DMS53 (cell line): ENCODE results near the gene PAFAH1B1.
"Not testable (repeated sequence)": the region's sequence is repeated elsewhere in the genome, so short reads cannot be mapped to it uniquely, and the experiment has no call there.

ENCODE experiments used
- DNase-seq: peaks from one replicate; lab custom pipeline; 2025; lab: John Stamatoyannopoulos, UW

The PAFAH1B1 gene

DNA sequence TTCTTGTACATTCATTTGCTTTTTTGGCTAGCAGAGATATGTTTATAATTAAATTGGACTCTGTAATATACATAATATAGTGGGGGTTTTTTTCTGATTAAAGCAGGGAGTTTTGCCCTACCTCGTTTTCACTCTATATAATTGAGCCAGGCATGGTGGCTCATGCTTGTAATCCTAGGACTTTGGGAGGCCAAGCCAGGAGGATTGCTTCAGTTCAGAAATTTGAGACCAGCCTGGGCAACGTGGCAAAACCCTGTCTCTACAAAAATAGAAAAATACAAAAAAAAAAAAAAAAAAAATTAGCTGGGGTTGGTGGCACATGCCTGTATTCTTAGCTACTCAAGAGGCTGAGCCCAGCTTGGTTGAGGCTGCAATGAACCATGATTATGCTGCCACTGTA lies 42.2 kb downstream of the PAFAH1B1 start:
- no peak for DNase-seq

DNA sequence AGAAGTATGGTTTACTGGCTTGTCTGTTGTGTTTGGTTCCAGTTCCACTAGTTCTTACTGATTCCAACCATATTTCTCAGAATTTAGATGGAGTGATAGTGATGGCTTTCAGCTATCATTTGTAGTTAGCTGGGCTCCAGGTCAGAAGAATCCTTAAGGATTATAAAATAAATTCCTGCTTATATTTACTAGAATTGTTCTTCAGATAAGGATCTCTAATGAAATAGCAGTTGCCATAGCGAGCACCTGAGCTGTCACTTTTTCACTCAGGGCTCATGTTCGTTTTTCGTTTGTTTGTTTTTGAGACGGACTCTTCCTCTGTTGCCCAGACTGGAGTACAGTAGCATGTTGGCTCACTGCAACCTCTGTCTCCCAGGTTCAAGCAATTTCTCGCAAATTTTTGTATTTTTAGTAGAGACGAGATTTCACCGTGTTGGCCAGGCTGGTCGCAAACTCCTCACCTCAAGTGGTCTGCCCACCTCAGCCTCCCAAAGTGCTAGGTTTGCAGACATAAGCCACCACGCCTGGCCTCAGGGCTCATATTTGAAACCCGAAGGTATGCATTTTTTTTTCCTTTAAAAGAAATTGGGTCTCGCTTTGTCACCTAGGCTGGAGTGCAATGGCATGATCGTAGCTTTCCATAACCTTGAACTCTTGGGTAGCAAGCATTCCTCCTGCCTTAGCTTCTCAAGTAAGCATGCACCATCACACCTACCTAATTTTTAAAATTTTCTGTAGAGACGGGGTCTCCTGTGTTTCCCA lies 42.9 kb downstream of the PAFAH1B1 start:
- DNase-seq = no peak

DNA sequence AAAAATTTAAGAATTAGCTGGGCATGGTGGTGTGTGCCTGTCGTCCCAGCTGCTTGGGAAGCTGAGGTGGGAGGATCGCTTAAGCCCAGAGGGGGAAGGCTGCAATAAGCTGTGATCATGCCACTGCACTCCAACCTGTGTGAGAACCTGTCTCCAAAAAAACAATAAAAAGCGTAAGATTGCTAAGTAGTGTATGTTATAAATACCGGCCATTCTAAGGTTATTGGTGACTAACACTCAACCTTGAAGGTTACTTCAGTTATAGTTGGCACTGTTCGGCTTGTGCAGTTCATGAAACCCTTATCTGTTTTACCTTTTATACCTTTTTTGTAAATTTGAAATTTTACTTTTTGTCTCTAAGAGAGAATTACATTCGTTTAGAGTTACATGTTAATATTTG lies 44.0 kb downstream of the PAFAH1B1 start:
- no peak for DNase-seq

DNA sequence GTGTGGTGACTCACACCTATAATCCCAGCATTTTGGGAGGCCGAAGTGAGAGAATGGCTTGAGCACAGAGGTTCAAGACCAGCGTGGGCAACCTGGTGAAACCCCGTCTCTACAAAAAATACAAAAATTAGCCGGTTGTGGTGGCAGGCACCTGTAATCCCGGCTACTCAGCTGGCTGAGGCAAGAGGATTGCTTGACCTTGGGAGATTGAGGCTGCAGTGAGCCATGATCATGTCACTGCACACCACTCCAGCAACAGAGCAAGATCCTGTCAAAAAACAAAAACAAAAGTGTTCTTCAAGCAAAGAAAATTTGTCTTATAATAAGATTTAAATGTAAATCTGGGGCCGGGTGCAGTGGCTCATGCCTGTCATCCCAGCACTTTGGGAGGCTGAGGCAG lies 51.5 kb downstream of the PAFAH1B1 start:
- DNase-seq = no peak

DNA sequence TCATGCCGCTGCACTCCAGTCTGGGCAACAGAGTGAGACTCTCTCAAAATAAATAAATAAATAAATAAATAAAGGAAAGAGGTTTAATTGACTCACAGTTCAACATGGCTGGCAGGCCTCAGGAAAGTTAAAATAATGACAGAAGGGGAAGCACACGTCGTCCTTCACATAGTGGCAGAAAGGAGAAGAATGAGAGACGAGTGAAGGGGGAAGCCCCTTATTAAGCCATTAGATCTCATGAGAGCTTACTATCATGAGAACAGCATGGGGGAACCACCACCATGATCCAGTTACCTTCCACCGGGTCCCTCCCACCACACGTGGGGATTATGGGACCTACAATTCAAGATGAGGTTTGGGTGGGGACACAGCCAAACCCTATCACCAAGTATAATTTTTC lies 54.5 kb downstream of the PAFAH1B1 start:
- no peak for DNase-seq

DNA sequence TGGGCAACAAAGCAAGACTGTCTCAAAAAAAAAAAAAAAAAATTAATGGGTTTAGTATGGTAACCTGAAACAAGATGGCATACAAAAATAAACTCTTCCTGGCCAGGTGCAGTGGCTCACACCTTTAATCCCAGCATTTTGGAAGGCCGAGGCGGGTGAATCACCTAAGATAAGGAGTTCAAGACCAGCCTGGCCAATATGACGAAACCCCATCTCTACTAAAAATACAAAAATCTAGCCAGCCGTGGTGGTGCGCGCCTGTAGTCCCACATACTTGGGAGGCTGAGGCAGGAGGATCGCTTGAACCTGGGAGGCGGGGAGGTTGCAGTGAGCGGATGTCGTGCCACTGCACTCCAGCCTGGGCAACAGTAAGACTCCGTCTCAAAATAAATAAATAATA lies 55.7 kb downstream of the PAFAH1B1 start:
- DNase-seq = no peak

DNA sequence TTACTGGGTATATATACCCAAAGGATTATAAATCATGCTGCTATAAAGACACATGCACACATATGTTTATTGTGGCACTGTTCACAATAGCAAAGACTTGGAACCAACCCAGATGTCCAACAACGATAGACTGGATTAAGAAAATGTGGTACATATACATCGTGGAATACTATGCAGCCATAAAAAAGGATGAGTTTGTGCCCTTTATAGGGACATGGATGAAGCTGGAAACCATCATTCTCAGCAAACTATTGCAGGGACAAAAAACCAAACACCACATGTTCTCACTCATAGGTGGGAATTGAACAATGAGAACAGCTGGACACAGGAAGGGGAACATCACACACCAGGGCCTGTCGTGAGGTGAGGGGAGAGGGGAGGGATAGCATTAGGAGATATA lies 59.5 kb downstream of the PAFAH1B1 start:
- not testable (repeated sequence) for DNase-seq

DNA sequence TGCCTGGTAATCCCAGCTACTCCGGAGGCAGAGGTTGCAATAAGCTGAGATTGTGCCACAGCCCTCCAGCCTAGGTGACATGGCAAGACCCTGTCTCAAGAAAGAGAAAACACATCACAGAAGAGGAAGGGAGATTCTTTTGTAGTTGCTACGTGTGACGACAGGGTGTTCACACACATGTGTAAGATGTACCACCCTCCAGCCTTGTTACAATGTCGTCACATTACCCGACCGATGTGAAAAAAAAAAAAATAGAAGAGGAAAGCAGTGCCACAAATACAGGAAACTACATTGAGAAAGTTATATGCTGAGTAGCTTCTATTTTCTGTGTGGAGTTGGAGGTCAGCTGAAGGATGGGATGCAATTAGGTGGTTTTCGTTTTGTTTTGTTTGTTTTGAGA lies 62.1 kb downstream of the PAFAH1B1 start:
- DNase-seq = no peak

DNA sequence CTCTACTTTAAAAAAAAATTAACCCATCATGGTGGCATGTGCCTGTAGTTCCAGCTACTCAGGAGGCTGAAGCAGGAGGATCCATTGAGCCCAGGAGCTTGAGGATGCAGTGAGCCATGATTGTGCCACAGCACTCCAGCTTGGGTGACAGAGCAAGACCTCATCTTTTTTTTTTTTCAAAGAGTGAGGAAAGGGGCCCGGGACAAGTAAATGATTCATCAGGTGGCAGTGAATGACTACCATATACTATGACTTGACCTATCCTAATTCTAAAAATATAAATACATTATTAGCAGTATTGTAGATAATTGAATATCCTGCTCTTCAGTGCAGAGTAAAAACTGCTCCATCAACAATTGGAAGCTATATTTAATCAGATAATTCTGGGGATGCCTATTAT lies 62.8 kb downstream of the PAFAH1B1 start:
- DNase-seq = no peak

DNA sequence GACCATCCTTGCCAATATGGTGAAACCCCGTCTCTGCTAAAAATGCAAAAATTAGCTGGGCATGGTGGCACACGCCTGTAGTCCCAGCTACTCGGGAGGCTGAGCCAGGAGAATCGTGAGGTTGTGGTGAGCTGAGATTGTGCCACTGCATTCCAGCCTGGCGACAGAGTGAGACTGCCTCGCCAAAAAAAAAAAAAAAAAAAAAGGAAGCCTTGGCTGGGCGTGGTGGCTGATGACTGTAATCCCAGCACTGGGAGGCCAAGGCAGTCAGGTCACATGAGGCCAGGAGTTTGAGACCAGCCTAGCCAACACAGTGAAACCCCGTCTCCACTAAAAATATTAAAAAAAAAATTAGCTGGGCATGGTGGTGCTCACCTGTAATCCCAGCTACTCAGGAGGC lies 65.9 kb downstream of the PAFAH1B1 start:
- not testable (repeated sequence) for DNase-seq

DNA sequence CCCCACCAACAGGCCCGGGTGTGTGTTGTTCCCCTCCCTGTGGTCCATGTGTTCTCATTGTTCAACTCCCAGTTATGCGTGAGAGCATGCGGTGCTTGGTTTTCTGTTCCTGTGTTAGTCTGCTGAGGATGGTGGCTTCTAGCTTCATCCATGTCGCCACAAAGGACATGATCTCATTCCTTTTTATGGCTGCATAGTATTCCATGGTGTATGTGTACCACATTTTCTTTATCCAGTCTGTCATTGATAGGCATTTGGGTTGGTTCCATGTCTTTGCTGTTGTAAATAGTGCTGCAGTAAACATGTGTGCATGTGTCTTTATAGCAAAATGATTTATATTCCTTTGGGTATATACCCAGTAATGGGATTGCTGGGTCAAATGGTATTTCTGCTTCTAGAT lies 67.0 kb downstream of the PAFAH1B1 start:
- DNase-seq = not testable (repeated sequence)

DNA sequence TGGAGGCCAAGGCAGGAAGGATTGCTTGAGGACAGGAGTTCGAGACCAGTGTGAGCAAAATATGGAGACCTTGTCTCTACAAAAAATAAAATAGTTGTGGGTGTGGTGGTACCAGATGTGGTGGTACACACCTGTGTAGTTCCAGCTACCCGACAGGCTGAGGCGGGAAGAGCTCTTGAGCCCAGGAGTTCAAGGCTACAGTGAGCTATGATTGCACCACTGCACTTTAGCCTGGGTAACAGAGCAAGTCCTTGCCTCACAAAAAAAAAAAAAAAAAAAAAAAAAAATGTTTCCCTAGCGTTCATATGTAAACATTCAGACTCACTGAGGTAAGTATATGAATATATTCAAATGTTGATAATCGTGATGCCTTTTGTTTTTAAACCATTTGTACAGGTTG lies 78.6 kb downstream of the PAFAH1B1 start:
- no peak for DNase-seq

DNA sequence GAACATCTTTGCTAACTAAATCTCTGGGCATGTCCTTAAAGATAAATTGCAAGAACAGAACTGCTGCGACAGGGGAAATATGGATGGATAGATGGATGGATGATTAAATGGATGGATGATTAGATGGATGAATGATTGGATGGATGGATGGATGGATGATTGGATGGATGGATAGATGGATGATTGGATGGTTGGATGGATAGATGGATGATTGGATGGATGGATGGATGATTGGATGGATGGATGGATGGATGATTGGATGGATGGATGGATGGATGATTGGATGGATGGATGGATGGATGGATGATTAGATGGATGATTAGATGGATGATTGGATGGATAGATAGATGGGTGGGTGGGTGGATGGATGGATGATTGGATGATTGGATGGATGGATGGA lies 85.8 kb downstream of the PAFAH1B1 start:
- not testable (repeated sequence) for DNase-seq

DNA sequence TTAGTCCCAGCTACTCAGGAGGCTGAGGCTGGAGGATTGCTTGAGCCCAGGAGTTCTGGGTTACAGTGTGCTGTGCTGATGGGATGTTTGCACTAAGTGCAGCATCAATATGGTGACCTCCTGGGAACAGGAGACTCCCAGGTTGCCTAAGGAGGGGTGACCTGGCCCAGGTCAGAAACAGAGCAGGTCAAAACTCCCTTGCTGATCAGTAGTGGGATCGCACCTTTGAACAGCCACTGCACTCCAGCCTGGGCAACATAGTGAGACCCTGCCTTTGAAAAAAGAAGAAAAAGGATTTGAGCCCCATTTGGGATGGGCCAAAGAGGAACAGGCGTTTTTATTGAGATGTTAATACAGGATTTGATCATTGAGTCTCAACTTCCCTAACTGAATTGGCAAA lies 87.5 kb downstream of the PAFAH1B1 start:
- no peak for DNase-seq

DNA sequence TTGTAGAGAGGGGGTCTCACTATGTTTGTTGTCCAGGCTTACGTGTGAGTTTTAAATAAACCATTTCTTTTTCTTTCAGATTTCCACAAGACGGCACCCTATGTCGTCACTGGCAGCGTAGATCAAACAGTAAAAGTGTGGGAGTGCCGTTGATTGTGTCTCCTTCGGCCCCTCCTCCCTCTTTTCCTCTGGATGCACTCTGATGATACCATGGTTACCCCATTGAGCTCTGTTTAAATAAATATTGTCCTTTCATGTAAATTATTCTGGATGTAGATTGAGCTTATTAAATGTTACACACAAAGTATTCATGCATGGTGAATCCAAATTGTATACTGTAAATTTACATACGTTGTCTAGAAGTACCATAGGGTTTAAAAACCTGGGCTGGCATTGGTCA lies 88.2 kb downstream of the PAFAH1B1 start:
- no peak for DNase-seq

DNA sequence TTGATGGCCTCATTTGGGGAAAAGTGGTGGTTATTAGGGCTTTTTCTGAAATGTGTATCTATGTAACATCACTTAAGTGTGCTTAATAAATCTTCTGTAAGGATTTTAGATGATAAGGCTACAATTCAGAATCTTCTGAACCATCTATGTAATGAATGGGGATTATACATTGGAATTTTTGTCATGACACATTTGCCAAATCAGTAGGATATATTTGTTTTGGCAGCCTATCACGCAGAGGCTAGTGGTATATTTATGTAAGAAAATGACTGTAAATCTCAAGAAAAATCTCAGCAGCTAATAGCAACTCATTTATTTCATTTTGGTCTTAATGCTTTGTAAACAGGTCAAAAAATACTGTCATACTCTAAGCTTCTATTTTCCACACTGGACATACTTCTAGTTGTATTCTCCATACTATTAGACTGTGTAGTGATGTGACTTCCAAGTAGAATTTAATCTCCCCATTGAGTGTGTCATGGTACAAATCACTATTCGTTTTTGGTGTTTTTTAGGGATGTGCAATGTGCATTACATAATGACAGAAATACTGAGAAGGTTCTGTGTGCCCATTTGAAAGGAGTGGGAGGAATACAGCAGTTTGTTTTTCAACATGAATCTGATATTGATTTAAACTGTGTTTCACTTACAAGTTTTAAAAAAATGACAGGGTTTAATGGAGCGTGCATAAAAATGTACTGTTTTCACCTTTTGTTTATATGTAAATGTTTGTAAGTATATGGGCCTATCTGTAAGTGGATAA lies 88.9 kb downstream of the PAFAH1B1 start:
- no peak for DNase-seq

DNA sequence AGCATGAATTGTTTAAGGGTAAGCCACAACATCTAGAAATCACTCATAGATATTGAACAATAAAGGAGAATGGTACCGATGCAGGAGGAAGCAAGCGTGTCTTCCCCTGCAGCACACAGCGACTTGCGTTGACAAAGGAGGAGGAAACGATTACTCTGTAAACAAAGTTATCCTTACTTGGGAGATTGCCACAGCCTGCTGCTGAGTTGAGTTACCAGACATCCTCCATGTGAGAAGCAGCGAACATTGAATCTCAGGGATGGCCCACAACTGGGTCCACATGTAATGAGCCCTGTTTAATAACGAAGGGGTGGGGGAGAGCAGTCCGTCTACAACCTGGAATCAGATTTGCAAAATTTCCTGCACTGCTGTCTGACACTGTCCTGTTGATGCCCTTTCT lies 90.5 kb downstream of the PAFAH1B1 start:
- no peak for DNase-seq

DNA sequence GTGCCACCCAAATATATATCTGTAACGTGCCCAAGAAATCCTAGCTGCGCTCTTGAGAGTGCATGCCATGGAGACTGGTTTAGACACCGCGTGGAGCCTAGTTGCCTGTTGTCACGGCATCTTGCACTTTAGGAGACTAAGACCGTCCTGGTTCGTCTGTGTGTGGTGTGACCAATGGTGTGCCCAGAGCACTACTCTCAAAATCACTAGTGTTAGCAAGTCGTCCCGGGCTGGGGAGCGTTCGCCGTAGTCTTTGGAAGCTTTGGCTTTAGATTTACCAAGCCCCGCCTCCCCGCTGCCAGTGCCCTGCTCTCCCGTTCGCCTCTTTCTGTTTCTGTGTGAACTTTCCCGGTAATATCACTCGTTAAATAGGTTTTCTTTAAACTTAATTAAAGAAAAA lies 91.1 kb downstream of the PAFAH1B1 start:
- no peak for DNase-seq

DNA sequence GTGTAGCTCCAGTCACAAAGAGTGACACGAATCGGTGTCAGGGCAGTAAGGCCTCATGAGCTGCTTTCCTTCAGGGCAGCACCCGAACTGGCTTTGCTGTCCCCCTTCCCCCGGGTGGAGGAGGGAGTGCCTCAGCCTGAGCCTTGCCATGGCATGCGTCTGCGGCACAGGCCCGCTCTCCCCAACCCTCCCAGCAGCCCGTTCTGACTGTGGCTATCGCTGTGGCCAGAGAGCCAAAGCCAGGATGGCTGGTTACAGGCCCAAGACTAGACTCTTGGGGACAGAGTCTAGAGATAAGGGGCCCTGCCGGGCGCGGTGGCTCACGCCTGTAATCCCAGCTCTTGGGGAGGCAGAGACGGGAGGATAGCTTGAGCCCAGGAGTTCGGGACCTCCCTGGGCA lies 92.2 kb downstream of the PAFAH1B1 start:
- no peak for DNase-seq

DNA sequence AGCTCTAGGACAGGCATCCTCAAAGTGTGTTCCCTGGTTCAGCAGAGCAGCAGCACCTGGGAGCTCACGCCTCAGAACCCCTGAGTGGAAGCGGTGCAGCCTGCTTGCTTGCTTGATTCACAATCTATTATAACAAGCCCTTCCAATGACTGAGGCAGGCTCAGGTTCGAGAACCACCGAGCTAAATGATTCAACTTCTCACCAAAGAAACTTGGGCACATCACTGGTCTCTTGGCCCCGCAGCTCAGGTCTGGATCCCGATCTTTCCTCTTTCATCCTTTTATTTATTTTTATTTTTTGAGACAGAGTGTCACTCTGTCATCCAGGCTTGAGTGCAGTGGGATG lies 93.6 kb downstream of the PAFAH1B1 start:
- DNase-seq = no peak

DNA sequence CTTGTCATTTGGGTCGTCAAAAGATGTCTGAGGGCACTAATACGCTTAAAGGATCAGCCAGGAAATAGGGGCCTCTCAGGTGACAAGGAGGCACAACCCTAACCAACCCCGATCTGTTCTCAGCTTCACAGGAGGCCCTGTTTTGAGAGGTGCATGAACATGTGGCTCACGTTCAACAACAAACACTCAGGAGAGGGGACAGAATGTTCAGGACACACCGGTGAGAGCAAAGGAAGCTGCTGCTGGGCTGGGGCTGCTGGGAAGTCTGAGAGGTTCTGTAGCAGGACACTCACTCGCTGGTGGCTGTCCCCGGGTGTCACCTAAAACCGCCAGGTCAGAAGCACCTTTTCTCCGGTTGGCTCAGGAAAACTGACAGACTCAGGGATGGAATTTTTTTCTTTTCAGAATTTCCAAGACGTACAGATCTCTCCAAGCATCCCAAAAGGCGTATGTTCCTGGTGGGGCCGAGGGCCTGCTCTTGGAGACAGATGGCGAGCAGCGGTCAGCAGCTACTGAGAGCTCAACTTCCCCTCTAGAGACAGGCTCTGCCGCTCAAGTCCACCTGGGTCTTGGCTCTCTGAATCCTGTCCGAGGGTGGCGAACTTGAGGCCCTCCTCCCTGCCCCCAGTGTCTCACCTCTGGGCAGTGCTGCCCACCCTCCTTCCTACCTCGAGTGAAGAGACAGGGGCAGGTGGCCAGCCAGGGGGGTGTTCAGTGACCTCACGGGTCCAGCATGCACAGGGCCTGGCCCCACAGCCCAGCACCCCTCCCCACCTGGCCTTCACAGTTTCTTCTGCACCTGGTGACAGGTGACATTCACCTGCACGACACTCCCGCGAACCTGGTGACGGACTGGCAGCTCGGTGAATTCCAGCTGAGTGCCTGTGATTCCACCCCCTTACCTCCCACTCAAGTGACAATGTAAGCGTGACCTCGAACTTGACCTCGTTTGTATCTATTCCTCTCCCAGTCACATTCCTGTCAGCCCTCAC lies 95.2 kb downstream of the PAFAH1B1 start:
- DNase-seq = peak; percentile 96

DNA sequence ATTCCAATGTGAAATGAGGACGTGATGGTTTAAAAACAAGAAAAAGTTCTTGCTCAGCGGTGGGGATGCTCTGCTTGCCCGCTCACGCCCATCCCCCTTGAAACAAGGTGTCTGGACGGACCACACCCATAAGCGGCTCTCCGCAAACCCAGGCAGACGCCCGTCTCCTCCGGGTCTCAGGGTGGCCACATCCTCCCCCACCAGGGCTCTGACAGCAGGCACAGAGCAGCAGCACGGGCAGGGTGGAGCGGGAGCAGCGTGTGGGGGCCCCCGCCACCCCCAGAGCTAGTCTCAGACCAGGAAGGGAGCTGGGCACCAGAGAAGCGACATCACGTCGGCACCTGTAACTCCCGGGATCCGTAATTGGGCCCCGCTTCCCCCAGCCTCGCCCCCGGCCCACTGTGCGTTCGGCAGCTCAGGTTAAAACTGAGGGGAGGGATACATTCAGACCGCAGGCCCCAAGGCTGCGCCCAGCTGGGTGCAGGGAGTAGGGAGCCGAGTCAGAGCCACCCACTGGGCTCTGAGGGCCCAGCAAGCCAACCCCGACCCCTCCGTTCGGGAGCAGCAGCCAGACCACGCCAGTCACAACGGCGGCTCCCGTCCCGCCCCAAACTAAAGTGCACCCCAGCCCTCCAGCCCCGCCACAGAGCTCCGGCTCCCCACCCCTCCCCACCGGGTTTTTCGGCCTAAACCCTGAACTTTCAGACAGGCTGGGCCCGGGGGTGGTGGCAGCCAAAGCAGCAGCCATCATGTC lies 96.1 kb downstream of the PAFAH1B1 start:
- DNase-seq = peak; percentile 84
